ENCODE measurements around the gene KNSTRN.

The KNSTRN gene

DNA sequence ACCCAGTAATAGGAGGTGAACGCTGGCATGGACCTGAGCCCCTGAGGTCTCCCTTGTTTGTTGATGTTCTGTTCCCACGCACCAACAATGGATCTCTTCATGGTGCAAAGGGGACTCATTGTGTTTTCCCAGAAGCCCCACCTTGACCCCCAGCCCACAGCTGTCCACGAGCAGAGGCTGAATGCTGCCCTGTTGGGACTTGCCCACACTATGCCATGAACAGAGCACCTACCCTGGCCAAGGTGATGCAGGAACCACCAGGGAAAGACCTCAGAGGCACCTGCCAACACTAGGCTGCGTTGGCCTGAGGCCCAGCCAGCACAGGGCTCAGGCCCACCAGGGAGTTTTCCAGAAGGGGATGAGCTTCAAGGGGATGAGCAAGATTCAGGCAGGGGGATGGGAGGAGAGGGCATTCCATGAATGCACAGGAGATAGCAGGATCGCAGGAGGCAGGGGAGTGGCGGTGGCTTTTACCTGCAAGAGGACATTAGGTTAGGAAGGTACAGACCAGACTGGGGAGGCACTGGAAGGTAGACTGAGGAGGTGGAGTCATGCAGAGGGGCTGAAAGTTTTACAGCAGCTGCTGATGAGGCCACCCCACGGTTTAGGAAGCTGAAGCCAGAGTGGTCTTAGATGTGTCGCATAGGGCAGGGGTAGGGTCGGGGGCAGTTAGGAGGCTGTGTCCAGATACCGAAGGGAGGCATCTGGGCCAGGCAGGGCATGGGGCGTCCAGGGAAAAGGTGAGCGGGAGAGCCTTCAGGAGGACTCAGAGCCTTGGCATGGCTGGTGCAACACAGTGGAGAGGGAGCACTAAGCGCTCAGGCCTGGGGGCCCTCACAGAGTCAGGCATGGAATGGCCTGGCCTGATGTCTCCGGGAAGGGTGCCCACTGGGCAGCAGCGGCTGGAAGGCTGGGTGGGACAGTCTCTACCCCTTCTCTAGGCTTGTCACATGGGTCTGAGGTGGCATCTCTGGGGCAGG, 35.7 kb upstream of the KNSTRN start:
- TF ChIP-seq EZH2phosphoT487 (IDR thresholded peaks at IDR 0.05; ENCODE audit: low read depth), result no peak
- TF ChIP-seq, protein P1, sequence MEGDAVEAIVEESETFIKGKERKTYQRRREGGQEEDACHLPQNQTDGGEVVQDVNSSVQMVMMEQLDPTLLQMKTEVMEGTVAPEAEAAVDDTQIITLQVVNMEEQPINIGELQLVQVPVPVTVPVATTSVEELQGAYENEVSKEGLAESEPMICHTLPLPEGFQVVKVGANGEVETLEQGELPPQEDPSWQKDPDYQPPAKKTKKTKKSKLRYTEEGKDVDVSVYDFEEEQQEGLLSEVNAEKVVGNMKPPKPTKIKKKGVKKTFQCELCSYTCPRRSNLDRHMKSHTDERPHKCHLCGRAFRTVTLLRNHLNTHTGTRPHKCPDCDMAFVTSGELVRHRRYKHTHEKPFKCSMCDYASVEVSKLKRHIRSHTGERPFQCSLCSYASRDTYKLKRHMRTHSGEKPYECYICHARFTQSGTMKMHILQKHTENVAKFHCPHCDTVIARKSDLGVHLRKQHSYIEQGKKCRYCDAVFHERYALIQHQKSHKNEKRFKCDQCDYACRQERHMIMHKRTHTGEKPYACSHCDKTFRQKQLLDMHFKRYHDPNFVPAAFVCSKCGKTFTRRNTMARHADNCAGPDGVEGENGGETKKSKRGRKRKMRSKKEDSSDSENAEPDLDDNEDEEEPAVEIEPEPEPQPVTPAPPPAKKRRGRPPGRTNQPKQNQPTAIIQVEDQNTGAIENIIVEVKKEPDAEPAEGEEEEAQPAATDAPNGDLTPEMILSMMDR (IDR thresholded peaks at IDR 0.05; ENCODE audit: low read depth, low read length), result no peak
- H4K20me1 ChIP-seq (ENCODE audit: insufficient read depth, low read length), result no peaks in the 10 kb centered on the region
- no peak overlapping the region for H3K4me3 ChIP-seq (ENCODE audit: low read length)
- H3K4me2 ChIP-seq (ENCODE audit: low read length), result no peak overlapping the region
- no peaks in the 10 kb centered on the region for H3K9me3 ChIP-seq (ENCODE audit: insufficient read depth, low read length)
- no peak overlapping the region for H2AFZ ChIP-seq (ENCODE audit: low read depth, low read length)
- no peaks in the 10 kb centered on the region for H3K36me3 ChIP-seq (replicated peaks; ENCODE audit: low read depth, low read length)
- H3K9ac ChIP-seq (ENCODE audit: low read length), result no peak overlapping the region
- no peaks in the 10 kb centered on the region for H3K27me3 ChIP-seq (ENCODE audit: low read depth, low read length)
- no peaks in the 10 kb centered on the region for H3K4me1 ChIP-seq (ENCODE audit: low read length)
- no peaks in the 10 kb centered on the region for H3K79me2 ChIP-seq (ENCODE audit: low read length)
- no peak overlapping the region for H3K27ac ChIP-seq (ENCODE audit: low read length)

DNA sequence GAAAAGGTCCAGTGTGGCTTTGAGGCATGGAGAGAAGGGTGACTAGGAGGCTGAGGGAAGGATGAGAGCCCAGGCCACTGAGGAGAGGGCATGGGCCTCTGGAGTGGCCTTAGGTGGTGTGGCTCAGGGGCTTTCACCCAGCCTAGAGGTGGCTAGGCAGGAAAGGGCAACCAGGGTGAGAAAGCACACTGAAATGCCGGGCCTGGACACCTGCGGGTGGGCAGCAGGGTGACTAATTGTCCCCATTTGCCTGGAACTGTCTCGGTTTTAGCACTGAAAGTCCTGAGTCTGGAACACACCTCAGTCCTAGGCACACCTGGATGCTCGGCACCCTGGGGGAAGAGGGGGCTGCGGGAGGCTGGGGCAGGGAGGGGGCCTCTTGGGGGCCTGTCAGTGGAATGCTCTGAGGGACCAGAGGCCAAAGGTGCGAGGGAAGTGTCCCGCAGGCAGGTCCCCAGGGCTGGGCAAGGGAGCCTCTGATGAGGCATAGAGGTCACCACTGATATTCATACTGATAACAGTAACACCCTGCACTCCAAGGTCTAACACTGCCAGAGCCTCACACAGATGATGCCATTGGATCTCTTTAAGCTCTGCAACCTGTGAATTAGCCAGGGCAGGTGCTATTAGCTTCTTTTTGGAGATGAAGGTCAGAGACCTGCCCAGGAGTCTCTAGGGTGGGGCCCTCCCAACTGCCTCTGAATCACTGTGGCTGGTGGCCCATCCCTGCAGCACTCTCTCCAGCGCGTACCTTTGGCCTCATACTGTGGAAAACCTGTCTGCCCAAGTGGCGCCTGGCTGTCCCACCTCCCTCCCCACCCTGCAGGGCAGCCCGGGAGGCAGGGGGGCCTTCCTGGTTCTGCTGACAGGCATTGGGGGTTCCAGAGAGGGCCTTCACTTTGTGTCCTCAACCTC, 34.7 kb upstream of the KNSTRN start:
- Histone ChIP-seq H3K9me3 (ENCODE audit: insufficient read depth, low read length) (no peaks in the 10 kb centered on the region), H3K36me3 (replicated peaks; ENCODE audit: low read depth, low read length) (no peaks in the 10 kb centered on the region), H3K4me1 (ENCODE audit: low read length) (no peaks in the 10 kb centered on the region), H3K4me2 (ENCODE audit: low read length) (no peak overlapping the region), H3K27me3 (ENCODE audit: low read depth, low read length) (no peaks in the 10 kb centered on the region), H3K4me3 (ENCODE audit: low read length) (no peak overlapping the region), H4K20me1 (ENCODE audit: insufficient read depth, low read length) (no peaks in the 10 kb centered on the region), H3K79me2 (ENCODE audit: low read length) (no peaks in the 10 kb centered on the region), H3K9ac (ENCODE audit: low read length) (no peak overlapping the region), H3K27ac (ENCODE audit: low read length) (no peak overlapping the region), H2AFZ (ENCODE audit: low read depth, low read length) (no peak overlapping the region)
- no peak for TF ChIP-seq EZH2phosphoT487 (IDR thresholded peaks at IDR 0.05; ENCODE audit: low read depth)
- TF ChIP-seq, protein P1 (IDR thresholded peaks at IDR 0.05; ENCODE audit: low read depth, low read length), result no peak

DNA sequence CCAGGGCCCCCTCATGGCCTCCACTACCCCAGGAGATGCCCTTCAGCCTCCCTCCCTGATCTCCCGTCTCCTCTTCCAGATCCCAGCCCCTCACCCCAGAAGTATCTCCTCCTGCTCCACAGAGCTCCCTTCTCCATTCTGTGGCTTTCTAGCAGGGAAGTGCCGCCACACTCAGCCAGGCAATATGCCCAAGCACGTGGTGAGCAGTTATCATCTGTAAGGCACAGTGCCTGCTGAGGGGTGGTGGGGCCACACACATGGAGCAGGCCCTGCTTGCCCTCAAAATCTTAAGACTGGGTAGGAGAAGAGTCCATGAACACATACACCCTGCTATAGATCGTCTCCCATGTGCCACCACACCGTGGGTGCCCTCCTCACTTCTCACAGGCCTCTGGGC, 34.0 kb upstream of the KNSTRN start:
- Histone ChIP-seq H3K36me3 (replicated peaks; ENCODE audit: low read depth, low read length) (no peaks in the 10 kb centered on the region), H3K4me2 (ENCODE audit: low read length) (no peak overlapping the region), H3K4me1 (ENCODE audit: low read length) (no peaks in the 10 kb centered on the region), H2AFZ (ENCODE audit: low read depth, low read length) (no peak overlapping the region), H3K27me3 (ENCODE audit: low read depth, low read length) (no peaks in the 10 kb centered on the region), H4K20me1 (ENCODE audit: insufficient read depth, low read length) (no peaks in the 10 kb centered on the region), H3K4me3 (ENCODE audit: low read length) (no peak overlapping the region), H3K79me2 (ENCODE audit: low read length) (no peaks in the 10 kb centered on the region), H3K9ac (ENCODE audit: low read length) (no peak overlapping the region), H3K9me3 (ENCODE audit: insufficient read depth, low read length) (no peaks in the 10 kb centered on the region), H3K27ac (ENCODE audit: low read length) (no peak overlapping the region)
- TF ChIP-seq EZH2phosphoT487 (IDR thresholded peaks at IDR 0.05; ENCODE audit: low read depth), result no peak
- TF ChIP-seq, protein P1 (IDR thresholded peaks at IDR 0.05; ENCODE audit: low read depth, low read length), result no peak

DNA sequence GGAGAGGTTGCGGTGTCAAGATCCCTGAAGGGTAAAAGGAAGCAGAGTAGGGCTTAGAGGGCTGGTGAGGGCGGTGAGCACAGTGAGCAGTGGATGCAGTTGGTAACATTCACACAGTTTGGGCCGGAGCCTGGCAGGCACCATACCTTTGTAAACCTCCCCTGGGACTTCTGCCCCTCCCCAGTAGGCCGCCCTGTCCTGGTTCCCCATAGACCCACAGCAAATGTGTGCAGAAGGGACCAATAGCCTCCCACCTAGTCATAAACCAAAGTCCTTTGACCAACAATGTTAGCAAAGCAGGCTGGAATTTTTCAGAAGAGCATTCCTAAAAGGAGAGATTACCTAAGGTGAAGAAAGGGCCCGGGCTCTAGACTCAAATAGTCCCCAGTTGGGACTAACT, 33.4 kb upstream of the KNSTRN start:
- H3K4me2 ChIP-seq (ENCODE audit: low read length), result no peak overlapping the region
- TF ChIP-seq, protein P1 (IDR thresholded peaks at IDR 0.05; ENCODE audit: low read depth, low read length), result no peak
- TF ChIP-seq EZH2phosphoT487 (IDR thresholded peaks at IDR 0.05; ENCODE audit: low read depth), result no peak
- H2AFZ ChIP-seq (ENCODE audit: low read depth, low read length), result no peak overlapping the region
- H3K9ac ChIP-seq (ENCODE audit: low read length), result no peak overlapping the region
- H4K20me1 ChIP-seq (ENCODE audit: insufficient read depth, low read length), result no peaks in the 10 kb centered on the region
- no peaks in the 10 kb centered on the region for H3K36me3 ChIP-seq (replicated peaks; ENCODE audit: low read depth, low read length)
- H3K9me3 ChIP-seq (ENCODE audit: insufficient read depth, low read length), result no peaks in the 10 kb centered on the region
- no peak overlapping the region for H3K4me3 ChIP-seq (ENCODE audit: low read length)
- no peak overlapping the region for H3K27ac ChIP-seq (ENCODE audit: low read length)
- H3K79me2 ChIP-seq (ENCODE audit: low read length), result no peaks in the 10 kb centered on the region
- no peaks in the 10 kb centered on the region for H3K27me3 ChIP-seq (ENCODE audit: low read depth, low read length)
- peaks cover 2% of the 10 kb centered on the region; the same call in 1 of the 2 replicates for H3K4me1 ChIP-seq (ENCODE audit: low read length)

All from OCI-LY3 (cell line).